ENCODE data around the gene GBE1. TPM values are rescaled to one million over a fixed set of nuclear protein-coding genes. Genes with fewer than 3 reads are reported as not detected.

GBE1 gene
- total and polyA plus RNA-seq, 2 experiments from 2014 or later = 27.2 to 71.2 TPM

GRCh38 chr3:81699536-81700320 lies 61.7 kb downstream of the GBE1 start:
- H3K4me1 ChIP-seq (ENCODE audit: low read depth) = no peaks in the 10 kb centered on the region
- no peaks in the 10 kb centered on the region for H3K36me3 ChIP-seq
- no peak overlapping the region for H3K4me3 ChIP-seq
- H3K27ac ChIP-seq = no peak overlapping the region
- TF ChIP-seq CTCF (IDR thresholded peaks at IDR 0.05; ENCODE audit: low read depth, low read length) = no peak
- H3K9me3 ChIP-seq (ENCODE audit: low read depth) = no peaks in the 10 kb centered on the region
- no peak for DNase-seq (ENCODE audit: low read depth in 1 of 2, low spot score in 1 of 2)
- no peaks in the 10 kb centered on the region for H3K27me3 ChIP-seq

DNA sequence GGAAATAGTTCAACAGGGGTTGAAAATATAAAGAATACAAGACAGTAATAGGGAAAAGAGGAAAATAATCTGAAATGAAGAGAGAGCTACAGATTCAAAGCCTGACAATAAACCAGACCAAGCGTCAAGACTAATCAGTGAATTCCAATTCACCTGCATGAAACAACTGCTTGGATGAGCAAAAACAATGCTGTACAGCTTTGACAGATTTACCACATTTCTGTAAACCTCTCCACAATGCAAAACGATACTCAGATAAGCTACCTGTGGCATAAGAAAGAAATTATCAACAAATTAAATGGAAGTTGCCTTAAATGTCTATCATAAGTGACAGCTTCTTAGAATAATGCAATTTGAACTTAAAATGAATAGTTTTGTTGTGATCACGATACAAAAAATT lies 65.4 kb downstream of the GBE1 start:
- Histone ChIP-seq H3K36me3 (no peaks in the 10 kb centered on the region), H3K27ac (no peak overlapping the region), H3K27me3 (no peaks in the 10 kb centered on the region), H3K9me3 (ENCODE audit: low read depth) (no peaks in the 10 kb centered on the region), H3K4me1 (ENCODE audit: low read depth) (no peaks in the 10 kb centered on the region), H3K4me3 (no peak overlapping the region)
- TF ChIP-seq CTCF (IDR thresholded peaks at IDR 0.05; ENCODE audit: low read depth, low read length) = no peak
- no peak for DNase-seq (ENCODE audit: low read depth in 1 of 2, low spot score in 1 of 2)

GRCh38 chr3:81695302-81695701 lies 66.1 kb downstream of the GBE1 start:
- H3K27me3 ChIP-seq = no peaks in the 10 kb centered on the region
- TF ChIP-seq CTCF (IDR thresholded peaks at IDR 0.05; ENCODE audit: low read depth, low read length) = no peak
- H3K36me3 ChIP-seq = no peaks in the 10 kb centered on the region
- DNase-seq (ENCODE audit: low read depth in 1 of 2, low spot score in 1 of 2) = no peak
- no peak overlapping the region for H3K4me3 ChIP-seq
- H3K9me3 ChIP-seq (ENCODE audit: low read depth) = no peaks in the 10 kb centered on the region
- no peaks in the 10 kb centered on the region for H3K4me1 ChIP-seq (ENCODE audit: low read depth)
- H3K27ac ChIP-seq = no peak overlapping the region

GRCh38 chr3:81694662-81695061 lies 66.8 kb downstream of the GBE1 start:
- H3K9me3 ChIP-seq (ENCODE audit: low read depth) = no peaks in the 10 kb centered on the region
- H3K4me3 ChIP-seq = no peak overlapping the region
- DNase-seq (ENCODE audit: low read depth in 1 of 2, low spot score in 1 of 2) = no peak
- H3K27me3 ChIP-seq = no peaks in the 10 kb centered on the region
- no peak for TF ChIP-seq CTCF (IDR thresholded peaks at IDR 0.05; ENCODE audit: low read depth, low read length)
- no peaks in the 10 kb centered on the region for H3K36me3 ChIP-seq
- no peaks in the 10 kb centered on the region for H3K4me1 ChIP-seq (ENCODE audit: low read depth)
- H3K27ac ChIP-seq = no peak overlapping the region

DNA sequence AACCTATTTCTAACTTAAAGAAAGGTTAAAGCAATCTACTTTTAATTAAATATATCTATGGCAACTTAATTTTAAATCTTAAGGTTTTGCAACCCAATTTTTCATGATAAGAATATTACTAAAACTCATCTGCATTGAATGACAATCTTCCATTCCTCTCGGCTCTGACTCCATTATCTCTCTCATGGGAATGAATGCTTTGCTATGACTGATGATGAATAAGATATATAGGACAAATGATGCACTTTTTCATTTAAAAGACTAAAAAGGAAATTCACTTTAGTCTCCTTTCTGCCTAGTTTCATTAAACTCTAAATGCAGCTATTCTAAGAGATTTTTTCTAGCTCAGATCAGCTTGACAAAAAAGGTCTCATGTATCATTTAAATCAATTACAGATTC lies 68.7 kb downstream of the GBE1 start:
- H3K4me1 ChIP-seq (ENCODE audit: low read depth) = no peaks in the 10 kb centered on the region
- H3K9me3 ChIP-seq (ENCODE audit: low read depth) = no peaks in the 10 kb centered on the region
- no peak for DNase-seq (ENCODE audit: low read depth in 1 of 2, low spot score in 1 of 2)
- H3K27me3 ChIP-seq = no peaks in the 10 kb centered on the region
- no peak overlapping the region for H3K27ac ChIP-seq
- H3K4me3 ChIP-seq = no peak overlapping the region
- TF ChIP-seq CTCF (IDR thresholded peaks at IDR 0.05; ENCODE audit: low read depth, low read length) = no peak
- no peaks in the 10 kb centered on the region for H3K36me3 ChIP-seq

All from cardiac muscle cell (in vitro differentiated cells and primary cell).